Measurements from ENCODE around the gene FGF5. TPM values are rescaled to one million over a fixed set of nuclear protein-coding genes. Genes with fewer than 3 reads are reported as not detected.

FGF5 gene
- total and polyA plus RNA-seq, 4 donors: 0.15 TPM; not detected in 3

DNA sequence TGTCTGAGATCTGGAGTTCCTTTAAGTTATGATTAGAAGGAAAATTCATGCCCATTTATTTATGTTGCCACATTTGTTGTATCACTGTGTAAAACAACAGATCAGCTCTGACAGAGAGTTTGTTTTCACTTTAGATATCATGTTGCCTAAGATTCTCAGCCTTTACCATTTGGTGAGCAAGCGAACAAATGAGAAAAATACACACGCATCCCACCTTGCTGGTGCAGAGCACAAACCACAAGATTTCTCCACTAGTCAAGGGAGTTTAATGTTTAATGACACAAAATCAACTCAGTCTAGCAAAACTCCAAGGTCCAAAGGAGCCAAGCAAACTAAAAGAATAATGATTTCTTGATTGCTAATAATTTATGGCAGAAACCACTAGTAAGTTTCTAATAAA, 27.7 kb downstream of the FGF5 start:
- DNase-seq: no peak
- H3K27me3 ChIP-seq (ENCODE audit: control insufficient read depth in 1 of 2, insufficient read depth in 2 of 2, low read length in 1 of 2): no peaks in the 10 kb centered on the region
- no peaks in the 10 kb centered on the region for H3K4me1 ChIP-seq (ENCODE audit: control insufficient read depth in 1 of 2, insufficient read depth in 2 of 2, low read length in 2 of 2)
- WGBS, 2 donors: 70 to 72% methylated on average over 2 of the region's 2 CpGs
- H3K36me3 ChIP-seq (ENCODE audit: control insufficient read depth in 1 of 2, insufficient read depth in 2 of 2, low read length in 1 of 2): no peaks in the 10 kb centered on the region
- H3K9me3 ChIP-seq (ENCODE audit: control insufficient read depth, low read length): no peaks in the 10 kb centered on the region
- H3K27ac ChIP-seq (ENCODE audit: low read depth in 1 of 2, low read length in 2 of 2): no peak overlapping the region
- no peak for ATAC-seq (ENCODE audit: low FRiP score)
- no peak overlapping the region for H3K4me3 ChIP-seq (ENCODE audit: low read length in 2 of 2)
- intact Hi-C loops (cut with DNase I): no loop called here

DNA sequence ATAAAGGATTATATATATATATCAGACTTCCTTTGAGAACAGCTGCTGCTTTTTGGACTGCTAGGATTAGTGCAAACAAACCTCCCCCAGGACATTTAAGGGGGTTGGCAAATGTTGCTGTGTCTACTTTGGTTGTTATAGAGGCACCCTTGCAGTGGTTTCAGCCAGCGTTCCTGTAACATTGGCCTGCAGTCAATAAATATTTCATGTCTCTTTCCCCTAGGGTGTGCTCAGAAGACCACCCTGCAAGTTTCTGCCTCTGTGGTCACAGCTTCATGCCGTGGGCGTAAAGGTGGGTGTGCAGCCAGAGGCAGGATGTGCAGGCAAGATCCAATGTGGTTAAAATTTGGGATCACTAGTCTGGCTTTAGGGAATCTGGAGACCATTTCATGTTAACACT, 28.9 kb downstream of the FGF5 start:
- H3K4me3 ChIP-seq (ENCODE audit: low read length in 2 of 2): no peak overlapping the region
- no peak for ATAC-seq (ENCODE audit: low FRiP score)
- no peak for DNase-seq
- no peaks in the 10 kb centered on the region for H3K36me3 ChIP-seq (ENCODE audit: control insufficient read depth in 1 of 2, insufficient read depth in 2 of 2, low read length in 1 of 2)
- no peaks in the 10 kb centered on the region for H3K9me3 ChIP-seq (ENCODE audit: control insufficient read depth, low read length)
- intact Hi-C loops (cut with DNase I): no loop called here
- no peaks in the 10 kb centered on the region for H3K27me3 ChIP-seq (ENCODE audit: control insufficient read depth in 1 of 2, insufficient read depth in 2 of 2, low read length in 1 of 2)
- no peak overlapping the region for H3K27ac ChIP-seq (ENCODE audit: low read depth in 1 of 2, low read length in 2 of 2)
- H3K4me1 ChIP-seq (ENCODE audit: control insufficient read depth in 1 of 2, insufficient read depth in 2 of 2, low read length in 2 of 2): no peaks in the 10 kb centered on the region
- 22 to 34% methylated on average over 3 of the region's 3 CpGs for WGBS, 2 donors

DNA sequence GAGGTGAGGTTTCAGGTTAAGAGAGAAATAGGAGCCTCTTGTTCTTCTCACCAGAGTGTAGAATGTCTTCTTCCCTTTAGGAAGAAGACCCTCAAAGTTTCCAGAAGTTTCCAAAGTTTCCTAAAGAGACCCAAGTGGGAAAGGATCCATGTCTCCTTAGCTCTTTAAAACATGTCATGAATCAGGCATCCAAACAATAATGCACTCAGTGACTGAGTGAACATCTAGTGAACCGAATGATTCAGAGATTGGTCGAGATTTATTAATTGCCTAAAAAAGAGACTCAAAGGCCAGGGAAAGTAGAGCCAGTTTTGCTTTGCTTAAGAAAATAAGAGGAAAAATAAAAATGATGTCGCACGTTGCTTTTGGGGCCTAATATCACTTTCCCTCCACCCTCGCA, 29.4 kb downstream of the FGF5 start:
- H3K4me3 ChIP-seq (ENCODE audit: low read length in 2 of 2): no peak overlapping the region
- intact Hi-C loops (cut with DNase I): no loop called here
- no peaks in the 10 kb centered on the region for H3K36me3 ChIP-seq (ENCODE audit: control insufficient read depth in 1 of 2, insufficient read depth in 2 of 2, low read length in 1 of 2)
- no peak overlapping the region for H3K27ac ChIP-seq (ENCODE audit: low read depth in 1 of 2, low read length in 2 of 2)
- no peaks in the 10 kb centered on the region for H3K4me1 ChIP-seq (ENCODE audit: control insufficient read depth in 1 of 2, insufficient read depth in 2 of 2, low read length in 2 of 2)
- 67 to 68% methylated on average over 5 of the region's 5 CpGs for WGBS, 2 donors
- ATAC-seq (ENCODE audit: low FRiP score) (no peak), DNase-seq (no peak)
- no peaks in the 10 kb centered on the region for H3K9me3 ChIP-seq (ENCODE audit: control insufficient read depth, low read length)
- no peaks in the 10 kb centered on the region for H3K27me3 ChIP-seq (ENCODE audit: control insufficient read depth in 1 of 2, insufficient read depth in 2 of 2, low read length in 1 of 2)

GRCh38 chr4:80301884-80302283, 35.4 kb downstream of the FGF5 start:
- H3K4me3 ChIP-seq (ENCODE audit: low read length in 2 of 2): no peak overlapping the region
- intact Hi-C loops (cut with DNase I): no loop called here
- H3K27ac ChIP-seq (ENCODE audit: low read depth in 1 of 2, low read length in 2 of 2): no peak overlapping the region
- peaks cover 0 to 1% of the 10 kb centered on the region in 2 donors for H3K27me3 ChIP-seq (ENCODE audit: control insufficient read depth in 1 of 2, insufficient read depth in 2 of 2, low read length in 1 of 2)
- 77 to 87% methylated on average over 4 of the region's 4 CpGs for WGBS, 2 donors
- no peaks in the 10 kb centered on the region for H3K36me3 ChIP-seq (ENCODE audit: control insufficient read depth in 1 of 2, insufficient read depth in 2 of 2, low read length in 1 of 2)
- no peaks in the 10 kb centered on the region for H3K9me3 ChIP-seq (ENCODE audit: control insufficient read depth, low read length)
- no peaks in the 10 kb centered on the region for H3K4me1 ChIP-seq (ENCODE audit: control insufficient read depth in 1 of 2, insufficient read depth in 2 of 2, low read length in 2 of 2)
- ATAC-seq (ENCODE audit: low FRiP score): no peak
- DNase-seq: no peak

DNA sequence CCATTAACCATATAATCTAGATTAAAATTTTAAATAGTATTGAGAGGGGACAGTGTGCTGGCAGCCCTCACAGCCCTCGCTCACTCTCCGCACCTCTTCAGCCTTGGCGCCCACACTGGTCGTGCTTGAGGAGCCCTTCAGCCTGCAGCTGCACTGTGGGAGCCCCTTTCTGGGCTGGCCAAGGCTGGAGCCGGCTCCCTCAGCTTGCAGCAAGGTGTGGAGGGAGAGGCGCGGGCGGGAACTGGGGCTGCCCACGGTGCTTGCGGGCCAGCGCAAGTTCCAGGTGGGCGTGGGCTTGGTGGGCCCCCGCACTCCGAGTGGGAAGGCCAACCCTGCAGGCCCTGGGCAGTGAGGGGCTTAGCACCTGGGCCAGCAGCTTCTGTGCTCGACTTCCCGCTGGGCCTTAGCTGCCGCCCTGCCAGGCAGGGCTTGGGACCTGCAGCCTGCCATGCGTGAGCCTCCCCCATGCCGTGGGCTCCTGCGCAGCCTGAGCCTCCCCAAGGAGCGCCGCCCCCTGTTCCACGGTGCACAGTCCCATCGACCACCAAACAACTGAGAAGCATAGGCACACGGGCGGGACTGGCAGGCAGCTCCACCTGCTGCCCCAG, 36.3 kb downstream of the FGF5 start:
- DNase-seq (no peak), ATAC-seq (ENCODE audit: low FRiP score) (no peak)
- no peaks in the 10 kb centered on the region for H3K4me1 ChIP-seq (ENCODE audit: control insufficient read depth in 1 of 2, insufficient read depth in 2 of 2, low read length in 2 of 2)
- H3K36me3 ChIP-seq (ENCODE audit: control insufficient read depth in 1 of 2, insufficient read depth in 2 of 2, low read length in 1 of 2): no peaks in the 10 kb centered on the region
- H3K9me3 ChIP-seq (ENCODE audit: control insufficient read depth, low read length): no peaks in the 10 kb centered on the region
- peaks cover 0 to 1% of the 10 kb centered on the region in 2 donors for H3K27me3 ChIP-seq (ENCODE audit: control insufficient read depth in 1 of 2, insufficient read depth in 2 of 2, low read length in 1 of 2)
- no peak overlapping the region for H3K27ac ChIP-seq (ENCODE audit: low read depth in 1 of 2, low read length in 2 of 2)
- no peak overlapping the region for H3K4me3 ChIP-seq (ENCODE audit: low read length in 2 of 2)
- intact Hi-C loops (cut with DNase I): no loop called here
- 93 to 94% methylated on average over 25 to 26 of the region's 26 CpGs for WGBS, 2 donors

GRCh38 chr4:80305466-80305865, 39.0 kb downstream of the FGF5 start:
- ATAC-seq (ENCODE audit: low FRiP score): no peak
- intact Hi-C loops (cut with DNase I): no loop called here
- H3K4me3 ChIP-seq (ENCODE audit: low read length in 2 of 2): no peak overlapping the region
- WGBS, 2 donors: 74 to 80% methylated on average over 3 of the region's 3 CpGs
- peaks cover 0 to 1% of the 10 kb centered on the region in 2 donors for H3K27me3 ChIP-seq (ENCODE audit: control insufficient read depth in 1 of 2, insufficient read depth in 2 of 2, low read length in 1 of 2)
- no peaks in the 10 kb centered on the region for H3K36me3 ChIP-seq (ENCODE audit: control insufficient read depth in 1 of 2, insufficient read depth in 2 of 2, low read length in 1 of 2)
- H3K4me1 ChIP-seq (ENCODE audit: control insufficient read depth in 1 of 2, insufficient read depth in 2 of 2, low read length in 2 of 2): no peaks in the 10 kb centered on the region
- no peak overlapping the region for H3K27ac ChIP-seq (ENCODE audit: low read depth in 1 of 2, low read length in 2 of 2)
- DNase-seq: no peak
- H3K9me3 ChIP-seq (ENCODE audit: control insufficient read depth, low read length): no peaks in the 10 kb centered on the region

DNA sequence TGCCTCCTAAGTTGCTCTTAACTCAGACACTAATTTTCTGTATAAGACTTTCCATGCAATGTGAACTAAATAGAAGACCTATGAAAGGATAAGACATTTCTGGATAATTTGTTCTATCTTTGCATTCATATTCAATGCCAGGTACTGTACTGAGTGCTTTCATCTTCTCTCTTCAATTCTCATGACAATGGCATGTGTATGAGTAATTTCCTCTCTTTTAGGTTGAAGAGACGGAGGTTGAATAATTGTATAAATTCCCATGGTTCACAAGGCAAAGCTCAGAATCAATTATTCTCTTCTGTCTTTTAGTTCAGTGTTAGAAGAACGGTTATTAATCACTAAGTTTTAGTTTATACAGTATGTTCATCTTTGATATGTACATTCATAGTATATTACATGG, 39.8 kb downstream of the FGF5 start:
- no peak overlapping the region for H3K27ac ChIP-seq (ENCODE audit: low read depth in 1 of 2, low read length in 2 of 2)
- H3K27me3 ChIP-seq (ENCODE audit: control insufficient read depth in 1 of 2, insufficient read depth in 2 of 2, low read length in 1 of 2): no peaks in the 10 kb centered on the region
- DNase-seq: no peak
- no peaks in the 10 kb centered on the region for H3K4me1 ChIP-seq (ENCODE audit: control insufficient read depth in 1 of 2, insufficient read depth in 2 of 2, low read length in 2 of 2)
- no peak for ATAC-seq (ENCODE audit: low FRiP score)
- H3K36me3 ChIP-seq (ENCODE audit: control insufficient read depth in 1 of 2, insufficient read depth in 2 of 2, low read length in 1 of 2): no peaks in the 10 kb centered on the region
- H3K9me3 ChIP-seq (ENCODE audit: control insufficient read depth, low read length): no peaks in the 10 kb centered on the region
- H3K4me3 ChIP-seq (ENCODE audit: low read length in 2 of 2): no peak overlapping the region
- WGBS, 2 donors: 79 to 81% methylated on average over 2 of the region's 2 CpGs
- intact Hi-C loops (cut with DNase I): no loop called here

DNA sequence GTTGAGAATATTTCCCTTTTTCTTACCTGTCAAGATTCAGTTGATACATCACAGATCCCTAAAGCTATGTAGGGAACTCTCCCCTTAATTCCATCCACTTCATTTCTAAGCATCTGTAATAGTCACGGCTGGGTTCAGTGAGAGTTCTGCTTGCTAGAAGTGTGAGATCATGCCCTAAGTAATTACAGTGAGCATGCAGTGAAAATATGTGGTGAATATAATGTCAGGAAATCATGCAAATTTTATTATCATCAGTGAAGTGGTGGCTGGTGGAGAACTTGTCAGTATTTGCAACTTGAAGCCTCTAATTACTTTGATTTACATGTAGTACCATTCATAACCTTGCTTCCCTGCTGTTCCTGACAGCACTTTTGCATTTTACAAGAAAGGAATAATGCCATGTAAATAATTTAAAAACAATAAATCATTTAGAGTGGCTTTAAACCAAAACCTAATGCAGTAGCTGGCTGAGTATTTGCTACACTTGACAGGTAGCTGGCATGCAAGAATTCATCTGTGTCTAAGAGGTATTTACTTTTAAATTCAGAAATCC, 40.8 kb downstream of the FGF5 start:
- Histone ChIP-seq H3K27ac (ENCODE audit: low read depth in 1 of 2, low read length in 2 of 2) (no peak overlapping the region), H3K27me3 (ENCODE audit: control insufficient read depth in 1 of 2, insufficient read depth in 2 of 2, low read length in 1 of 2) (no peaks in the 10 kb centered on the region), H3K36me3 (ENCODE audit: control insufficient read depth in 1 of 2, insufficient read depth in 2 of 2, low read length in 1 of 2) (no peaks in the 10 kb centered on the region), H3K4me3 (ENCODE audit: low read length in 2 of 2) (no peak overlapping the region), H3K4me1 (ENCODE audit: control insufficient read depth in 1 of 2, insufficient read depth in 2 of 2, low read length in 2 of 2) (no peaks in the 10 kb centered on the region), H3K9me3 (ENCODE audit: control insufficient read depth, low read length) (no peaks in the 10 kb centered on the region)
- DNase-seq (no peak), ATAC-seq (ENCODE audit: low FRiP score) (no peak)
- 13 to 27% methylated on average over 1 of the region's 1 CpG for WGBS, 2 donors
- intact Hi-C loops (cut with DNase I): no loop called here

GRCh38 chr4:80307774-80308465, 41.5 kb downstream of the FGF5 start:
- no peaks in the 10 kb centered on the region for H3K36me3 ChIP-seq (ENCODE audit: control insufficient read depth in 1 of 2, insufficient read depth in 2 of 2, low read length in 1 of 2)
- H3K4me3 ChIP-seq (ENCODE audit: low read length in 2 of 2): no peak overlapping the region
- intact Hi-C loops (cut with DNase I): no loop called here
- H3K4me1 ChIP-seq (ENCODE audit: control insufficient read depth in 1 of 2, insufficient read depth in 2 of 2, low read length in 2 of 2): no peaks in the 10 kb centered on the region
- ATAC-seq (ENCODE audit: low FRiP score) (no peak), DNase-seq (no peak)
- WGBS, 2 donors: 35 to 51% methylated on average over 10 of the region's 10 CpGs
- H3K9me3 ChIP-seq (ENCODE audit: control insufficient read depth, low read length): no peaks in the 10 kb centered on the region
- no peak overlapping the region for H3K27ac ChIP-seq (ENCODE audit: low read depth in 1 of 2, low read length in 2 of 2)
- no peaks in the 10 kb centered on the region for H3K27me3 ChIP-seq (ENCODE audit: control insufficient read depth in 1 of 2, insufficient read depth in 2 of 2, low read length in 1 of 2)

All from aorta (tissue), 5 donors.